SK-N-SH treated with all-trans-retinoic acid at 6 μM for 48 hours (cell line): ENCODE data around the gene KRT83.

Experiments
- ATAC-seq: fragments of 200-7000 bp; cut with Tn5 transposase; 3 replicates; pipeline ENCODE4 v1.9.1; 2020; ENCODE audit warnings: mild to moderate bottlenecking, moderate library complexity
- ARNTL ChIP-seq: fragments of 450-650 bp; formaldehyde crosslinking; IDR thresholded peaks from 2 replicates; pipeline ENCODE4 v1.5.0; 2020; ENCODE audit warnings: low read depth, mild to moderate bottlenecking, moderate library complexity, borderline replicate concordance
- BACH2 ChIP-seq: fragments of 250-450 bp; sonication (Bioruptor Pico); IDR thresholded peaks from 2 replicates; pipeline ENCODE4 v1.9.0; 2021; ENCODE audit warnings: mild to moderate bottlenecking, borderline replicate concordance
- CREB5 ChIP-seq: fragments of 250-450 bp; sonication (Bioruptor Pico); IDR thresholded peaks from 2 replicates; pipeline ENCODE4 v1.5.1; 2020; ENCODE audit warnings: low read depth, mild to moderate bottlenecking, moderate library complexity
- CSDC2 ChIP-seq: fragments of 250-450 bp; sonication (Bioruptor Pico); IDR thresholded peaks from 2 replicates; pipeline ENCODE4 v1.5.0; 2020; ENCODE audit warnings: mild to moderate bottlenecking, moderate library complexity
- GLIS3 ChIP-seq: fragments of 250-450 bp; sonication (Bioruptor Pico); IDR thresholded peaks from 2 replicates; pipeline ENCODE4 v1.5.0; 2020; ENCODE audit warnings: mild to moderate bottlenecking, moderate library complexity
- POU6F1 ChIP-seq: fragments of 250-450 bp; sonication (Bioruptor Pico); IDR thresholded peaks from 2 replicates; pipeline ENCODE4 v1.8.0; 2021; ENCODE audit warnings: low read depth, mild to moderate bottlenecking, moderate library complexity, borderline replicate concordance
- PPARA ChIP-seq: fragments of 250-450 bp; sonication (Bioruptor Pico); IDR thresholded peaks from 2 replicates; pipeline ENCODE4 v1.5.0; 2020; ENCODE audit warnings: mild to moderate bottlenecking, borderline replicate concordance
- SNAI2 ChIP-seq: fragments of 250-450 bp; sonication (Bioruptor Pico); IDR thresholded peaks from 2 replicates; pipeline ENCODE4 v1.5.0; 2020; ENCODE audit warnings: mild to moderate bottlenecking, moderate library complexity
- TCF4 ChIP-seq: fragments of 250-450 bp; sonication (Bioruptor Pico); IDR thresholded peaks from 2 replicates; pipeline ENCODE4 v1.8.0; 2021; ENCODE audit warnings: mild to moderate bottlenecking, moderate library complexity, borderline replicate concordance
- TOX ChIP-seq: fragments of 250-450 bp; sonication (Bioruptor Pico); IDR thresholded peaks from 2 replicates; pipeline ENCODE4 v1.8.0; 2021; ENCODE audit warnings: mild to moderate bottlenecking, moderate library complexity, borderline replicate concordance
- ZC3H10 ChIP-seq: fragments of 250-450 bp; sonication (Bioruptor Pico); IDR thresholded peaks from 2 replicates; pipeline ENCODE4 v1.5.1; 2021; ENCODE audit warnings: mild to moderate bottlenecking, moderate library complexity
- ZFP30 ChIP-seq: fragments of 450-650 bp; formaldehyde crosslinking; IDR thresholded peaks from 2 replicates; pipeline ENCODE4 v1.5.0; 2022; ENCODE audit warnings: mild to moderate bottlenecking, moderate library complexity
- ZNF70 ChIP-seq: fragments of 450-650 bp; formaldehyde crosslinking; IDR thresholded peaks from 2 replicates; pipeline ENCODE4 v1.5.0; 2020; ENCODE audit warnings: mild to moderate bottlenecking, moderate library complexity
- ZNF8 ChIP-seq: fragments of 450-650 bp; formaldehyde crosslinking; IDR thresholded peaks from 2 replicates; pipeline ENCODE4 v1.5.0; 2020; ENCODE audit warnings: mild to moderate bottlenecking, moderate library complexity
- TF ChIP-seq, protein P1 (sequence below): fragments of 250-450 bp; sonication (Bioruptor Pico); IDR thresholded peaks from 2 replicates; pipeline ENCODE4 v1.5.1; 2021; ENCODE audit warnings: mild to moderate bottlenecking, moderate library complexity
- TF ChIP-seq, protein P2 (sequence below): fragments of 250-450 bp; sonication (Bioruptor Pico); IDR thresholded peaks from 2 replicates; pipeline ENCODE4 v1.8.0; 2020; ENCODE audit warnings: mild to moderate bottlenecking, moderate library complexity, borderline replicate concordance
- TF ChIP-seq, protein P3 (sequence below): fragments of 250-450 bp; sonication (Bioruptor Pico); IDR thresholded peaks from 2 replicates; pipeline ENCODE4 v1.5.0; 2020; ENCODE audit warnings: mild to moderate bottlenecking, moderate library complexity

The KRT83 gene

DNA sequence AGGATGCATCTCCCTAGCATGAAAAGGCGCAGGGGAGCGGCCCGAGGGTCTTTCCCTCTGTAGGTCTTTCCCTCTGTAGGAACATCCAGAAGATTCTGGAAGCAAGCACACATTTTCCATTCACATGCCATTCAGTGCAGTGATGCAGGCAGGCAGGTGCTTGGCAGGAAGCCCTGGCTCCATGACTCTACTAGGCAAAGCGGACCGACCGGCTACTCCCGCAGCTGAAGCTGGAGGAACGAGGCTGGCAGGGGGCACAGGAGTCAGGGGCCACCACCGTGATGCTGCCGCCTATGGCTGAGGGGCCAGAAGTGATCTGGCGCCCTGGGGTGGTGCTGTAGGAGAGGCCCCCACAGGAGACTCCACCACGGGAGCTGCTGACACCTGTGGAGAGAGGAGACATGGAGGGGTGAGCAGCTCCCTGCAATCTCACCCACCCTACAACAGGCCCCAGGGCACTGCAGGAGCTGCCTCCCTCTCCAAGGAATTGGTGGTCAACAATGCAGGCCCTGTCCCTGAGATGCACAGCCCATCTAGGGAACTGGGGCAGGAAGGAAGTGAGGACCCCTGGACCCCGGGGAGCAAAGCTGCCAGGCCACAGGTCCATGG, 39.6 kb upstream of the KRT83 start:
- TF ChIP-seq, protein P1, sequence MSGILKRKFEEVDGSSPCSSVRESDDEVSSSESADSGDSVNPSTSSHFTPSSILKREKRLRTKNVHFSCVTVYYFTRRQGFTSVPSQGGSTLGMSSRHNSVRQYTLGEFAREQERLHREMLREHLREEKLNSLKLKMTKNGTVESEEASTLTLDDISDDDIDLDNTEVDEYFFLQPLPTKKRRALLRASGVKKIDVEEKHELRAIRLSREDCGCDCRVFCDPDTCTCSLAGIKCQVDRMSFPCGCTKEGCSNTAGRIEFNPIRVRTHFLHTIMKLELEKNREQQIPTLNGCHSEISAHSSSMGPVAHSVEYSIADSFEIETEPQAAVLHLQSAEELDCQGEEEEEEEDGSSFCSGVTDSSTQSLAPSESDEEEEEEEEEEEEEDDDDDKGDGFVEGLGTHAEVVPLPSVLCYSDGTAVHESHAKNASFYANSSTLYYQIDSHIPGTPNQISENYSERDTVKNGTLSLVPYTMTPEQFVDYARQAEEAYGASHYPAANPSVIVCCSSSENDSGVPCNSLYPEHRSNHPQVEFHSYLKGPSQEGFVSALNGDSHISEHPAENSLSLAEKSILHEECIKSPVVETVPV (CRISPR knock-in tag): no peak
- TF ChIP-seq TOX (CRISPR knock-in tag): no peak
- TF ChIP-seq GLIS3 (CRISPR knock-in tag): no peak
- TF ChIP-seq POU6F1 (CRISPR knock-in tag): no peak
- no peak for TF ChIP-seq ZNF70 (CRISPR knock-in tag)
- TF ChIP-seq ZC3H10 (CRISPR knock-in tag): no peak
- ATAC-seq: no peak

GRCh38 chr12:52360106-52360662, 39.0 kb upstream of the KRT83 start:
- no peak for TF ChIP-seq CREB5 (CRISPR knock-in tag)
- no peak for TF ChIP-seq ZC3H10 (CRISPR knock-in tag)
- no peak for TF ChIP-seq ZNF70 (CRISPR knock-in tag)
- no peak for TF ChIP-seq CSDC2 (CRISPR knock-in tag)
- TF ChIP-seq, protein P1 (CRISPR knock-in tag): no peak
- no peak for TF ChIP-seq POU6F1 (CRISPR knock-in tag)
- TF ChIP-seq ARNTL: no peak
- no peak for TF ChIP-seq ZFP30 (CRISPR knock-in tag)
- TF ChIP-seq, protein P2, sequence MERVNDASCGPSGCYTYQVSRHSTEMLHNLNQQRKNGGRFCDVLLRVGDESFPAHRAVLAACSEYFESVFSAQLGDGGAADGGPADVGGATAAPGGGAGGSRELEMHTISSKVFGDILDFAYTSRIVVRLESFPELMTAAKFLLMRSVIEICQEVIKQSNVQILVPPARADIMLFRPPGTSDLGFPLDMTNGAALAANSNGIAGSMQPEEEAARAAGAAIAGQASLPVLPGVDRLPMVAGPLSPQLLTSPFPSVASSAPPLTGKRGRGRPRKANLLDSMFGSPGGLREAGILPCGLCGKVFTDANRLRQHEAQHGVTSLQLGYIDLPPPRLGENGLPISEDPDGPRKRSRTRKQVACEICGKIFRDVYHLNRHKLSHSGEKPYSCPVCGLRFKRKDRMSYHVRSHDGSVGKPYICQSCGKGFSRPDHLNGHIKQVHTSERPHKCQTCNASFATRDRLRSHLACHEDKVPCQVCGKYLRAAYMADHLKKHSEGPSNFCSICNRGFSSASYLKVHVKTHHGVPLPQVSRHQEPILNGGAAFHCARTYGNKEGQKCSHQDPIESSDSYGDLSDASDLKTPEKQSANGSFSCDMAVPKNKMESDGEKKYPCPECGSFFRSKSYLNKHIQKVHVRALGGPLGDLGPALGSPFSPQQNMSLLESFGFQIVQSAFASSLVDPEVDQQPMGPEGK: no peak
- TF ChIP-seq BACH2: no peak
- TF ChIP-seq TCF4 (CRISPR knock-in tag): no peak
- no peak for TF ChIP-seq PPARA
- no peak for TF ChIP-seq SNAI2
- TF ChIP-seq ZNF8 (CRISPR knock-in tag): no peak
- TF ChIP-seq, protein P3, sequence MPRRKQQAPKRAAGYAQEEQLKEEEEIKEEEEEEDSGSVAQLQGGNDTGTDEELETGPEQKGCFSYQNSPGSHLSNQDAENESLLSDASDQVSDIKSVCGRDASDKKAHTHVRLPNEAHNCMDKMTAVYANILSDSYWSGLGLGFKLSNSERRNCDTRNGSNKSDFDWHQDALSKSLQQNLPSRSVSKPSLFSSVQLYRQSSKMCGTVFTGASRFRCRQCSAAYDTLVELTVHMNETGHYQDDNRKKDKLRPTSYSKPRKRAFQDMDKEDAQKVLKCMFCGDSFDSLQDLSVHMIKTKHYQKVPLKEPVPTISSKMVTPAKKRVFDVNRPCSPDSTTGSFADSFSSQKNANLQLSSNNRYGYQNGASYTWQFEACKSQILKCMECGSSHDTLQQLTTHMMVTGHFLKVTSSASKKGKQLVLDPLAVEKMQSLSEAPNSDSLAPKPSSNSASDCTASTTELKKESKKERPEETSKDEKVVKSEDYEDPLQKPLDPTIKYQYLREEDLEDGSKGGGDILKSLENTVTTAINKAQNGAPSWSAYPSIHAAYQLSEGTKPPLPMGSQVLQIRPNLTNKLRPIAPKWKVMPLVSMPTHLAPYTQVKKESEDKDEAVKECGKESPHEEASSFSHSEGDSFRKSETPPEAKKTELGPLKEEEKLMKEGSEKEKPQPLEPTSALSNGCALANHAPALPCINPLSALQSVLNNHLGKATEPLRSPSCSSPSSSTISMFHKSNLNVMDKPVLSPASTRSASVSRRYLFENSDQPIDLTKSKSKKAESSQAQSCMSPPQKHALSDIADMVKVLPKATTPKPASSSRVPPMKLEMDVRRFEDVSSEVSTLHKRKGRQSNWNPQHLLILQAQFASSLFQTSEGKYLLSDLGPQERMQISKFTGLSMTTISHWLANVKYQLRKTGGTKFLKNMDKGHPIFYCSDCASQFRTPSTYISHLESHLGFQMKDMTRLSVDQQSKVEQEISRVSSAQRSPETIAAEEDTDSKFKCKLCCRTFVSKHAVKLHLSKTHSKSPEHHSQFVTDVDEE: no peak
- no peak for ATAC-seq
